ENCODE measurements around the gene STK32C.

Gene STK32C

GRCh38 chr10:132196178-132197113 is 111.3 kb downstream of the STK32C start:
- no peak overlapping the region for H3K27ac ChIP-seq
- TF ChIP-seq CTCF (IDR thresholded peaks at IDR 0.05), result no peak
- TF ChIP-seq ZFX (IDR thresholded peaks at IDR 0.05; ENCODE audit: borderline replicate concordance), result no peak

GRCh38 chr10:132195366-132196075 is 112.2 kb downstream of the STK32C start:
- TF ChIP-seq ZFX (IDR thresholded peaks at IDR 0.05; ENCODE audit: borderline replicate concordance) (no peak), CTCF (IDR thresholded peaks at IDR 0.05) (no peak)

GRCh38 chr10:132194726-132195125 is 113.0 kb downstream of the STK32C start:
- no peak for TF ChIP-seq ZFX (IDR thresholded peaks at IDR 0.05; ENCODE audit: borderline replicate concordance)
- TF ChIP-seq CTCF (IDR thresholded peaks at IDR 0.05), result no peak
- H3K27ac ChIP-seq, result no peak overlapping the region

More at GRCh38 chr10:132195366-132196075, 112.2 kb downstream of the STK32C start:
- no peak overlapping the region for H3K27ac ChIP-seq

- TF ChIP-seq ZFX (IDR thresholded peaks at IDR 0.05; ENCODE audit: borderline replicate concordance) (no peak), CTCF (IDR thresholded peaks at IDR 0.05) (no peak)
- no peak overlapping the region for H3K27ac ChIP-seq
Observed at GRCh38 chr10:132193907-132194552, 113.7 kb downstream of the STK32C start.

- TF ChIP-seq ZFX (IDR thresholded peaks at IDR 0.05; ENCODE audit: borderline replicate concordance) (no peak), CTCF (IDR thresholded peaks at IDR 0.05) (no peak)
- no peak overlapping the region for H3K27ac ChIP-seq
Observed at GRCh38 chr10:132192991-132193665, 114.6 kb downstream of the STK32C start.

- H3K27ac ChIP-seq, result no peak overlapping the region
- TF ChIP-seq CTCF (IDR thresholded peaks at IDR 0.05), result no peak
- TF ChIP-seq ZFX (IDR thresholded peaks at IDR 0.05; ENCODE audit: borderline replicate concordance), result no peak
Observed at GRCh38 chr10:132192076-132192975, 115.4 kb downstream of the STK32C start.

All from 22Rv1 (cell line).